BJ (cell line): Measurements from ENCODE around the gene SRGAP3. TPM values are rescaled to one million over a fixed set of nuclear protein-coding genes. Genes with fewer than 3 reads are reported as not detected.

Experiments used
- CTCF ChIA-PET: fragments of 350-600 bp; formaldehyde crosslinking; extraction: SDS; loops from one replicate; lab custom pipeline; 2021; ENCODE audit warnings: antibody characterized with exemption, inconsistent platforms; lab: Yijun Ruan, JAX
- POLR2A ChIA-PET: fragments of 300-600 bp; sonication (Branson Sonifier 250); formaldehyde crosslinking; extraction: SDS; loops from one replicate; lab custom pipeline; 2021; ENCODE audit warnings: antibody characterized with exemption; lab: Charles Lee
- DNase-seq: peaks from one replicate; pipeline ENCODE4 v3.0.0-alpha.2; 2011; ENCODE audit warnings: low read depth
- H3K27me3 ChIP-seq: 2 replicates; pipeline ENCODE4 v1.6.0; 2011; ENCODE audit warnings: low read length; ENCODE audit not compliant: control insufficient read depth, insufficient read depth
- H3K36me3 ChIP-seq: 2 replicates; pipeline ENCODE4 v1.5.1; 2011; ENCODE audit warnings: low read length; ENCODE audit not compliant: control insufficient read depth, insufficient read depth
- H3K4me3 ChIP-seq: 2 replicates; pipeline ENCODE4 v1.5.1; 2011; ENCODE audit warnings: low read depth, mild to moderate bottlenecking, control low read depth, low read length
- polyA plus RNA-seq: library from polyadenylated mRNA; depleted of rRNA; stranded (reverse); fragments of >200 nt; gene quantifications from 2 replicates; pipeline ENCODE4 v1.2.3, GENCODE V29; 2011
- TF ChIP-seq, protein P1 (sequence below): IDR thresholded peaks from 2 replicates; pipeline ENCODE4 v1.5.1; 2011; ENCODE audit warnings: low read depth, mild to moderate bottlenecking, control low read depth, inconsistent platforms, low read length, moderate library complexity; ENCODE audit not compliant: insufficient read depth

SRGAP3 gene
- polyA plus RNA-seq, 1 experiment, result 0.75 TPM

DNA sequence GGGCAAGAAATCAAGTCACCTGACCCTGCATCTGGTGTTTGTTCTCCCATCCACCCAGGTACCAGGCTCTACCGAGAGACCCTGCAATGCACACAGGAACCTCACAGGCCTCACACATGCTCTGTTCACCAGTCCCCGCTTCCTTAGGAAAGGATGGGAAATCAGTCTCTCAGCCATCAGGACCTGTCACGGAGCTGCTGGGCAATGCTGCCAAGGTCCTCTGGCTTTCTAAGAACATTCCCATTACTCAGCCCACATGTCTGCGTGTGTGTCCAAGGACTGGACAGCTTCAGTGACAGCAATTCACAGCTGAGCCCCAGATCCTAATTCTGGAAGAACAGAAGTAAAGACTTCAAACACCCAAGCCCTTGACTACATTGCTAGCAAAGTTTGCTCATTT is 6.5 kb upstream of the SRGAP3 start:
- Histone ChIP-seq H3K27me3 (no peaks in the 10 kb centered on the region; the same call in 1 of the 2 replicates), H3K4me3 (no peak overlapping the region), H3K36me3 (no peaks in the 10 kb centered on the region; the same call in 1 of the 2 replicates)
- TF ChIP-seq, protein P1, sequence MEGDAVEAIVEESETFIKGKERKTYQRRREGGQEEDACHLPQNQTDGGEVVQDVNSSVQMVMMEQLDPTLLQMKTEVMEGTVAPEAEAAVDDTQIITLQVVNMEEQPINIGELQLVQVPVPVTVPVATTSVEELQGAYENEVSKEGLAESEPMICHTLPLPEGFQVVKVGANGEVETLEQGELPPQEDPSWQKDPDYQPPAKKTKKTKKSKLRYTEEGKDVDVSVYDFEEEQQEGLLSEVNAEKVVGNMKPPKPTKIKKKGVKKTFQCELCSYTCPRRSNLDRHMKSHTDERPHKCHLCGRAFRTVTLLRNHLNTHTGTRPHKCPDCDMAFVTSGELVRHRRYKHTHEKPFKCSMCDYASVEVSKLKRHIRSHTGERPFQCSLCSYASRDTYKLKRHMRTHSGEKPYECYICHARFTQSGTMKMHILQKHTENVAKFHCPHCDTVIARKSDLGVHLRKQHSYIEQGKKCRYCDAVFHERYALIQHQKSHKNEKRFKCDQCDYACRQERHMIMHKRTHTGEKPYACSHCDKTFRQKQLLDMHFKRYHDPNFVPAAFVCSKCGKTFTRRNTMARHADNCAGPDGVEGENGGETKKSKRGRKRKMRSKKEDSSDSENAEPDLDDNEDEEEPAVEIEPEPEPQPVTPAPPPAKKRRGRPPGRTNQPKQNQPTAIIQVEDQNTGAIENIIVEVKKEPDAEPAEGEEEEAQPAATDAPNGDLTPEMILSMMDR, result no peak
- ChIA-PET CTCF (interaction anchor here (0.7 kb wide), 1 partner anchor 24 kb away, joined by 3 read pairs; no protein-coding TSS in a partner anchor), POLR2A (no interaction called here)
- DNase-seq, result no peak

DNA sequence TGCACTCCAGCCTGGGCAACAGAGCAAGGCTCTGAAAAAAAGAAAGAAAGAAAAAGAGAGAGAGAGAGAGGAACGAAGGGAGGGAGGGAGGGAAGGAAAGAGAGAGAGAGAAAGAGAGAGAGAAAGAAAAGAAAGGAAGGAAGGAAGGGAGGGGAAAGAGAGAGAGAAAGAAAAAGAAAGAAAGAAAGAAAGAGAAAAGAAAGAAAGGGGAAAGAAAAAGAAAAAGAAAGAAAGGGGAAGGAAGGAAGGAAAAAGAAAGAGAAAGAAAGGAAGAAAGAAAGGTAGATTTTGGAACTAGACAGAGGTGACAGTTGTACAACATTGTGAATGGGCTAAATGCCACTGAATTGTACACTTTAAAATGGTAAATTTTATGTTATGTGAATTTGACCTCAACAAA is 5.3 kb upstream of the SRGAP3 start:
- Histone ChIP-seq H3K36me3 (no peaks in the 10 kb centered on the region; the same call in 1 of the 2 replicates), H3K4me3 (no peak overlapping the region), H3K27me3 (no peaks in the 10 kb centered on the region; the same call in 1 of the 2 replicates)
- ChIA-PET POLR2A (no interaction called here), CTCF (interaction anchor here (1.1 kb wide), 1 partner anchor 273 kb away, joined by 3 read pairs; no protein-coding TSS in a partner anchor)
- TF ChIP-seq, protein P1, result no peak
- DNase-seq, result no peak

DNA sequence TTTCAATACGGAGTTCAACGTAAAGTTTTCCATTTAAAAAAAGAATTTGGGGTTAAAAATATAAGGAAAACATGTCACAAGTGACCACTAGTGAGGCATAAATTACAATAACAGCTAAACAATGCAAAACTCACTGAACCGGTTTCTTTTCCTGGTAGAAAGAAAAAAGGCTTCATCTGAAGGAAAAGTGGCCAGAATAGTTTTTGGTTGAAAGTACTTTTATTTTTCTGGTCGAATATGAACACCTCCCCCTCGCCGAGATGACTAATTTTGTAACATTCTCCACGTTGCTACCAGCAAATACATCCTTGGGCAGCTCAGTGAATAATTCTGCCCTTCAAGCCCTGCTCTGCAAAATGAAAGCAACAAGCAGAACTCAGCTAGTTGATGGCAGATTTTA is 3.9 kb upstream of the SRGAP3 start:
- peaks cover 5% of the 10 kb centered on the region for H3K27me3 ChIP-seq
- H3K4me3 ChIP-seq, result no peak overlapping the region
- TF ChIP-seq, protein P1, result no peak
- no peaks in the 10 kb centered on the region; the same call in 1 of the 2 replicates for H3K36me3 ChIP-seq
- CTCF ChIA-PET, result no interaction called here
- POLR2A ChIA-PET, result no interaction called here
- no peak for DNase-seq

DNA sequence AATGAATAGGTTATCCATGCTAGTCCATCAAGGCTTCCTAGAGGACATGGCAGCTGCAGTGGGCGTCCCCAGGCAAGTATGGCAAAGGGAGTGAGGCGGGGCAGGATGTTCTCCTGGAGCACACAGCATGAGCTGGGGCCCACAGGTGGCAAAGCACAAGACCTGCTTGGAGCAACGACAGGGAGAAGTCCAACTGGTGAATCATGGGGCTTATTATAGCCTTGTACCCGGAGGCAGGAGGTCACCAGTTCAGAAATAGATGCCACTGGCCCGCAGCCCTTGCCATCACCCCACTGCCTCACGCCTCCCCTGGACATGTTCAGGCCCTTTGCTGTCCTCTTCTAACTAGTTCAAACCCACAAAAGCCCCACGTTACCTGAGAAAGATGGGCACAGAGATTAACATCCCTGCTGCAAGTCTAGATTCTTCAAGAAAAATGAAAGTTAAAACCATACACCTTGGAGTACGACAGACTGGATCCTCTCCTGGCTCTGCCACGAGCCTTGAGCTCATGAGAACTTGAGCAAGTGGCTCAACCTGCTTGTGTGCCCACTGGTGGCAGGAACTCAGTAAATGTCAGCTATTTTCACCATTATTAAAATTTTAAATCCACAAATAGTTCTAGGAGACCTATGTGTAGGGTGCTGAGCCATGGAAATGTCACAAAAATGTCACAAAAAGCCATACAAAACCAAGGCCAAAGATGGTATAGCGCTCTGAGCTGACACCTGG is 1.8 kb upstream of the SRGAP3 start:
- no peak for DNase-seq
- Histone ChIP-seq H3K27me3 (peaks cover 13% of the 10 kb centered on the region), H3K4me3 (no peak overlapping the region), H3K36me3 (no peaks in the 10 kb centered on the region; the same call in 1 of the 2 replicates)
- TF ChIP-seq, protein P1, result peak; percentile 12; the same call in 1 of the 2 replicates
- ChIA-PET POLR2A (no interaction called here), CTCF (no interaction called here)

DNA sequence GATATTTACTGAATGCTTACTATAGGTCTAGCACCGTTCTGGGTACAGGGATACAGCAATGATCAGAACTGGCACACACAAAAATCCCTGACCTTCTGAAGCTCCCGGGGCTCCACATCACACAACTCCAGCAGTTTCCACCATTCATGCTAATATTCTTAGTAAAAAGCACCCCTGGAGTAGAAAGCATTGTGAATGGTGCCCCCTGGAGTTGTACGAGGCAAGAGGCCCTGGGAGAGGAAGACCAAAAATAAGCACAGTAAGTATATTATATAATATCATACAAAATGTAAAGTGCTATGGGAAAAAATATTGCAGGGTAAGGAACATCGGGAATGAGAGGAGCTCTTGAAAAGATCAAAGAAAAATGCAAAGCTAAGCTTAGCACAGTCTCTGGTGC is 790 bp upstream of the SRGAP3 start:
- CTCF ChIA-PET, result interaction anchor here (1.1 to 1.3 kb wide), 2 partner anchors 8 to 16 kb away, joined by 3 to 4 read pairs; no protein-coding TSS in a partner anchor
- H3K27me3 ChIP-seq, result peaks cover 13% of the 10 kb centered on the region
- H3K4me3 ChIP-seq, result no peak overlapping the region
- no peak for DNase-seq
- H3K36me3 ChIP-seq, result no peaks in the 10 kb centered on the region; the same call in 1 of the 2 replicates
- TF ChIP-seq, protein P1, result peak; percentile 4; the same call in 1 of the 2 replicates
- POLR2A ChIA-PET, result no interaction called here
